ENCODE results near the gene NUDT1.

Gene NUDT1

DNA sequence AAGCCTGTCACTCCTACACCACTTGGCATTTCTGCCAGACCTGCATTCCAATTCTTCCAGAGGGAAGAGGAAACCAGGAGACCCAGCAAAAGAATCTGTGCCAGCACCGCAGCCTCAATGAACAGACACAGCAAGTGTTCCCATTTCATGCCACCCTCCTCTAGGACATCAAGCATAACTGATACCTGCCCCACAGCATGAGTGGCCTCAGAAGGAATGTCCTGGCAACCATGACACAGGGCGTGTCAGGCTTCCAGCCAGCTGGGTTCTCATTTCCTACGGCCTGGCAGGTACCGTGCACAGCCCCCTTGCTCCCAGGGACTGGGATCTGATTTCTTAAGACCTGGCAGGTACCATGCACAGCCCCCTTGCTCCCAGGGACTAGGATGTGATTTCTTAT is 17.1 kb upstream of the NUDT1 start:
- peak; percentile 48 for DNase-seq

- no peak for DNase-seq
Measured at GRCh38 chr7:2225336-2225735, 16.7 kb upstream of the NUDT1 start.

DNA sequence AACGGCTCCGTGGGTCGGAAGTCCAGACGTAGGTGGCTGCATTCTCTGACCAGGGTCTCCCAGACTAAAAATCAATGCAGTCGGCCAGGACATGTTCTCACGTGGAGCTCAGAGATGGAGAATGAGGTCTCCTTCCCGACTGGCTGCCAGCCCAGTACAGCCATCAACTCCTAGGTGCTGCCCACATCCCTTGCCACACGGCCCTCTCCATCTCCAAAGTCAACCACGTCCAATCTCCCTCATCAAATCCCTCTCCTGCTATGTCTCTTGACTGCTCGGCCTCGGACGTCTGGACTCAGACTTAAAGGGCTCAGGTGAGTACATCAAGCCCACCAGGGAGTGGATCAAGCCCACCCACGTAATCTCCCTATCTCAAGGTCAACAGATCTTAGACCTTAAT is 16.2 kb upstream of the NUDT1 start:
- no peak for DNase-seq

DNA sequence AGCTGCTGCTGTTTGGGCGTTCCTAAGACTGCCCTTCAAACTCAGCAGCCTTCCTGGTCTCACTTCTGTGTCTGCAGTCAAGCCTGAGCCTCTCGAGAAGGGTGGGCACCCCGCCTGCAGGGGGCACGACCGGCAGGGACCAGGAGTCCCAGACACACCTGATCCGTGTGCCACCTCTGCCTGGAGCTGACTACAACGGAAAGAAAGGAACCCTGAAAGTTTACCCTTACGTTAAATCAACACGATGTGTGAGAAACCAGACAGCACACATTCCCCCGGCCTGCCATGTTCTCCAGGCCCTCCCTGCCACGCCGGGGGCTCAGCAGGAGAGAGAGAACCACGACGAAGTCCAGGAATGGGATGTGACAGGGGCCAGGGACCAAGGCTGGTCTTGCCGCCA is 14.3 kb upstream of the NUDT1 start:
- DNase-seq = no peak

DNA sequence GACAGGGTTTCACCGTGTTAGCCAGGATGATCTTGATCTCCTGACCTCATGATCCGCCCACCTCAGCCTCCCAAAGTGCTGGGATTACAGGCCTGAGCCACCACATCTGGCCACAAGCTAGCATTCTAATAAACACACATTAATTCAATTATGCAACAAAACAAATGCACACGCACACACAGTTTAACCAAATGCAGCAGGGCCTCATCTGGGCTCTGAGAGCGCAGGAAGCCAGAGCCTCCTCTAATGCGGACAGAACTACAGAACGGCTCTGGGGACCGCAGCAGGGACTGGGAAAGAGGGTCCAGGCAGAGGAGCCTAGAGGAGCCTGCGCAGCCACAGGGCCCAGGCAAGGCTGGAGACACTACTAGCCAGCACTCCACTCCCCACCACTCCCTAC is 13.1 kb upstream of the NUDT1 start:
- no peak for DNase-seq

- DNase-seq = no peak
Measured at GRCh38 chr7:2229467-2229866, 12.6 kb upstream of the NUDT1 start.

DNA sequence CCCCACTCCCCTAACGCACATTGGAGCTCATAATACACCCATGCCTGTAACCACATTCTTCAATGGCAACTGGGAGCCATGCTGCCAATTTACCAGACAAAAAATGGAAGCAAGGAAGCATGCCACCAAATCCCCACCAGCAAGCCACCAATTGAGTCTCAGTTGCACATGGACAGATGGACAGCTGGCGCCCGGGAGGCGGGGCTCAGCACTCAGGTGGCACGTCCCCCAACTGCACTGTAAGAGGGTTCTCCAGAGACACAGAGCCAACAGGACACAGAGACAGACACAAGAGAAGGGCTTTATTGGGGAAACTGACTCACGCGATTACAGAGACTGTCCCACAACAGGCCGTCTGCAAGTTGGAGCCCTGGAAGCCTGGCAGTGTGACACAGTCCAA is 11.8 kb upstream of the NUDT1 start:
- no peak for DNase-seq

GRCh38 chr7:2230882-2231281 is 11.1 kb upstream of the NUDT1 start:
- no peak for DNase-seq

DNA sequence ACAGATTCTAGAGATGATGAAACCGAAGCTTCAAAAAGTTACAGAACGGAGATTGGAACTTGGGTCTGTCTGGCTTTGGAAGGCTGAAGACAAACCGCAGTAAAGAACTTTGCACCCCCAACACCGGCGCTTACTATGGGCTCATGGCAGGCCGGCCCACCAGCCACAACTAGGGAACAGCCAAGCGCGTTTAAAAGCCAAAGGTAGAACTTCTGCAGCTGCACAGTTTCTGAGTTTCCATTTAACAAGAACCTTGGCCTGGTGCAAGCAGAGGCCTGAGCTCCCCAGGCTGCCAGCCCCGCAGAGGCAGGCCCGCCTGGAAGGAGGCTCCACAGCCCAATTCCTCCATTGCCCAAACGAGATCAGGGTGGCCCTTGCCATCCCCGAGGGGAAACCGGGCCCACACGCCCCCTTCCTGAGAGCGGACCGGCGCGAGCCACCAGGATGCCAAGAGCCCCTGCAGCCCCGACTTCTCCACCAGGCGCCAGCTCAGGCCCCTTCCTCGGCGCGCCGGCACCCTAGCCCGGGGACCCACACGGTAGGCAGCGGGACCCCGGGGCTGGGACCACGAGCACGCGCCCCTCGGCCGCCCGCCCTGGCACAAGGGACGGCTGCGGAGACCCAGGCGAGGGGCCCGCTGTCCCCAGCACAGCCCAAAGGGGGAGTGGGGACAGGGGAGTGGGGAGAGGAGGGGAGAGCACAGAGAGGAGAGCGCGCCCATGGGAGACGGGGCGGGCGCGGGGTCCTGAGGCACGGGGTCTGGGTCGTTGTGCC is 9.8 kb upstream of the NUDT1 start:
- no peak for DNase-seq

GRCh38 chr7:2232766-2233520 is 9.1 kb upstream of the NUDT1 start, which contains the start of gene MAD1L1:
Gene MAD1L1, minus strand, starts transcription at chr7:2232945. Its CDS starts 2,812 bp downstream, at chr7:2230133.
- peak; percentile 81 for DNase-seq

GRCh38 chr7:2233926-2234325 is 8.1 kb upstream of the NUDT1 start:
- DNase-seq = no peak

GRCh38 chr7:2237109-2237602 is 4.9 kb upstream of the NUDT1 start:
- no peak for DNase-seq

DNA sequence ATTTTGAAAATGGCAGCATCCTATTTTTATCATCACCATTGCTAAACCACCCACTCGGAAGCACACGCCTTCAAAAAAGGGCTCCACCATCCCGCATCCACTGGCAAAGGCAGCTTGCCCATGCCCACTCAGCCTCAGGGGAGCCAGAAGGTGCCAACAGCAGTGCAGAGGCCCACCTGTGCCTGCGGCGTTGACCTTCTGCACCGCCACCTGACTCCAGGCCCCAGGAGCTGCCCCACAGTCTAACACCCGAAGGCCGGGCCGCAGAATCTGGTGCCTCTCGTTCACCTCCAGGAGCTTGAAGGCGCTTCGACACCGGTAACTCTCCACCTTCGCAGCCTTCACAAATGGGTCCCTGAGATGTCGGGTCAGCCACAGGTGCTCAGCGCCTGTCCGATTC is 2.8 kb upstream of the NUDT1 start:
- no peak for DNase-seq

- no peak for DNase-seq
Measured at GRCh38 chr7:2242541-2243429, 759 bp downstream of the NUDT1 start.

DNA sequence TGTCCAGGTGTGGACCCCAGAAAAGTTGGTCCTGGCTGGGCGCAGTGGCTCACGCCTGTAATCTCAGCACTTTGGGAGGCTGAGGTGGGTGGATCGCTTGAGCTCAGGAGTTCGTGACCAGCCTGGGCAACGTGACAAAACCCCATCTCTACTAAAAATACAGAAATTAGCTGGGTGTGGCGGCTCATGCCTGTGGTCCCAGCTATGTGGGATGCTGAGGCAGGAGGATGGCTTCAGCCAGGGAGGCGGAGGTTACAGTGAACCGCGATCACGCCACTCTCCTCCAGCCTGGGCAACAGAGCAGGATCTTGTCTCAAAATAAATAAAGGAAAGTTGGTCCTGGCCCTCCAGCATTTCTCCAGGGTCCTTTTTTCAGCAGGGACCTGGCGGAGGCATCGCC is 1.4 kb downstream of the NUDT1 start:
- DNase-seq = no peak

- no peak for DNase-seq
Measured at GRCh38 chr7:2244404-2244995, 2.5 kb downstream of the NUDT1 start.

GRCh38 chr7:2245883-2246675 is 4.1 kb downstream of the NUDT1 start:
- DNase-seq = no peak

DNA sequence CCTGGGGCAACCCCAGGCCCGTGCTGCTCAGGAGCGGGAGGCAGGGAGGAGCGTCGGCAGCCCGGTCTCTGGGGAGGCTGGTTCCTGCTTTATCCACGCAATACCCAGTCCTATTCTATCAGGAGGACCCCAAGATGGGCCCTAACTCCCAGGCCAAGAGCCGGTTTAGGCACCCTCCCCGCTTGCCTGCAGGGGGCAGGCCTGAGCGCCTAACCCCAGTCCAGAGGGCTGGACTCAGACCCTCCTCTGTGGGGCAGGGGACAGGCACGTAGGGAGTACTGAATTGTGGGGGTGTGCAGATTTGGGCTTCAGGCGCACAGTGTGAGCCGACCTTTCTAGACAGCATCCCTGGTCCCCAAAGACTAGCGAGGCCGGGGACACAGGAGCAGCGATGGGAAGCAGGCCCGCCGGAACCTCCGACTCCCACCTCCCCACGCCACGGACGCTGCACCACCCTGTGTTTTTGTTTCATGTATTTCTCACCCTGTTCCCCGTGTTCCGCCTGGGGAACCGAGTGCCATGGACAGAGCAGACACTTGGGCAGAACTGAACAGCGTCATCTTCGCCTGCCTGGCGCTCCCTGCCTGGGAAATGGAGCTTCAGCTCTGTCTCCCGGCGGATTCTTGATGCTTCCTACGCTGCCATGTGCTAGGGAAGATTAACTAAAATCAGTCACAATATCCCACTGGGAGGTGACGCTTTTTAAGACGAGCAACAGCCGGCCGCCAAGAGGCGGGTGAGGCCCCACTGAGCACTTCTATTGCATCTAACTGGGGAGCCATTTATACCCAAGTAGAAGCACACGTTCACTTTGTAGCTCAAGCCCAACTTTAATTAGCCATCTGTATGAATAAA is 5.3 kb downstream of the NUDT1 start:
- DNase-seq = no peak

- DNase-seq = no peak
Measured at GRCh38 chr7:2248984-2249694, 7.1 kb downstream of the NUDT1 start.

GRCh38 chr7:2249744-2250323 is 7.8 kb downstream of the NUDT1 start:
- no peak for DNase-seq

Measured in 8988T (cell line).